Measurements from ENCODE around the gene YIPF1. TPM values are rescaled to one million over a fixed set of nuclear protein-coding genes. Genes with fewer than 3 reads are reported as not detected.

Gene YIPF1
- total RNA-seq, 2 donors from 2014 or later, result 30.4 to 35.3 TPM

GRCh38 chr1:53913352-53914033, 23.9 kb upstream of the YIPF1 start:
- Histone ChIP-seq H3K9me3 (no peaks in the 10 kb centered on the region), H3K4me1 (no peaks in the 10 kb centered on the region), H3K4me3 (no peak overlapping the region), H3K9ac (ENCODE audit: low read depth in 2 of 2, low read length in 2 of 2) (no peak overlapping the region), H3K27me3 (no peaks in the 10 kb centered on the region), H3K36me3 (no peaks in the 10 kb centered on the region), H3K27ac (no peak overlapping the region)
- TF ChIP-seq CTCF (IDR thresholded peaks at IDR 0.05), result no peak
- intact Hi-C loops (cut with DNase I), result no loop called here
- no peak for DNase-seq

GRCh38 chr1:53911442-53911841, 21.8 kb upstream of the YIPF1 start:
- H3K9me3 ChIP-seq, result no peaks in the 10 kb centered on the region

GRCh38 chr1:53909946-53910345, 20.3 kb upstream of the YIPF1 start:
- intact Hi-C loops (cut with DNase I), result no loop called here
- Histone ChIP-seq H3K4me1 (no peaks in the 10 kb centered on the region), H3K36me3 (no peaks in the 10 kb centered on the region), H3K27me3 (no peaks in the 10 kb centered on the region), H3K9me3 (no peaks in the 10 kb centered on the region), H3K9ac (ENCODE audit: low read depth in 2 of 2, low read length in 2 of 2) (no peak overlapping the region), H3K4me3 (no peak overlapping the region), H3K27ac (no peak overlapping the region)
- no peak for TF ChIP-seq CTCF (IDR thresholded peaks at IDR 0.05)
- DNase-seq, result no peak

More at GRCh38 chr1:53911442-53911841, 21.8 kb upstream of the YIPF1 start:
- H3K4me1 ChIP-seq, result no peaks in the 10 kb centered on the region
- intact Hi-C loops (cut with DNase I), result no loop called here
- H3K27me3 ChIP-seq, result no peaks in the 10 kb centered on the region
- H3K27ac ChIP-seq, result no peak overlapping the region
- H3K4me3 ChIP-seq, result no peak overlapping the region
- no peak overlapping the region for H3K9ac ChIP-seq (ENCODE audit: low read depth in 2 of 2, low read length in 2 of 2)
- TF ChIP-seq CTCF (IDR thresholded peaks at IDR 0.05), result no peak
- no peak for DNase-seq
- no peaks in the 10 kb centered on the region for H3K36me3 ChIP-seq

- no peaks in the 10 kb centered on the region for H3K36me3 ChIP-seq
- no peak overlapping the region for H3K27ac ChIP-seq
- no peak overlapping the region for H3K9ac ChIP-seq (ENCODE audit: low read depth in 2 of 2, low read length in 2 of 2)
- TF ChIP-seq CTCF (IDR thresholded peaks at IDR 0.05), result no peak
- H3K27me3 ChIP-seq, result no peaks in the 10 kb centered on the region
- H3K4me1 ChIP-seq, result no peaks in the 10 kb centered on the region
- no peaks in the 10 kb centered on the region for H3K9me3 ChIP-seq
- H3K4me3 ChIP-seq, result no peak overlapping the region
- no peak for DNase-seq
- intact Hi-C loops (cut with DNase I), result no loop called here
Observed at GRCh38 chr1:53906121-53906520, 16.5 kb upstream of the YIPF1 start.

- intact Hi-C loops (cut with DNase I), result no loop called here
Observed at GRCh38 chr1:53905509-53905908, 15.9 kb upstream of the YIPF1 start.

More at GRCh38 chr1:53905509-53905908, 15.9 kb upstream of the YIPF1 start:
- H3K9ac ChIP-seq (ENCODE audit: low read depth in 2 of 2, low read length in 2 of 2), result no peak overlapping the region
- H3K9me3 ChIP-seq, result no peaks in the 10 kb centered on the region
- no peaks in the 10 kb centered on the region for H3K36me3 ChIP-seq
- no peak for DNase-seq
- H3K4me3 ChIP-seq, result no peak overlapping the region
- no peaks in the 10 kb centered on the region for H3K27me3 ChIP-seq
- no peak for TF ChIP-seq CTCF (IDR thresholded peaks at IDR 0.05)
- H3K4me1 ChIP-seq, result no peaks in the 10 kb centered on the region
- no peak overlapping the region for H3K27ac ChIP-seq
